Keratinocyte (primary cell): ENCODE data around the gene ASXL2. TPM values are rescaled to one million over a fixed set of nuclear protein-coding genes. Genes with fewer than 3 reads are reported as not detected.

ENCODE experiments used
- DNase-seq: peaks from one replicate; pipeline ENCODE4 v3.0.0-alpha.2; 2011; ENCODE audit warnings: low read depth, missing footprints, low spot score
- FAIRE-seq: peaks from 2 replicates; lab custom pipeline; 2011; peaks lifted over from hg19 to GRCh38; lab: Jason Lieb, UNC
- H2AFZ ChIP-seq: 2 replicates; pipeline ENCODE4 v1.6.0; 2012; ENCODE audit warnings: low read length, control low read depth, inconsistent platforms; ENCODE audit not compliant: control insufficient read depth
- H3K27ac ChIP-seq: 2 replicates; pipeline ENCODE4 v1.5.1; 2011; ENCODE audit warnings: low read length; ENCODE audit not compliant: control insufficient read depth, insufficient read depth
- H3K27me3 ChIP-seq: 3 replicates; pipeline ENCODE4 v1.6.0; 2011; ENCODE audit warnings: low read length; ENCODE audit not compliant: control insufficient read depth, insufficient read depth; ENCODE audit errors: extremely low read depth
- H3K36me3 ChIP-seq, 2 experiments: 2 replicates in 1 of 2; 3 replicates in 1 of 2; pipeline ENCODE4 v1.5.1; 2011; ENCODE audit warnings: low read length in 2 of 2, mild to moderate bottlenecking in 1 of 2; ENCODE audit not compliant: control insufficient read depth in 2 of 2, insufficient read depth in 2 of 2; ENCODE audit errors: extremely low read depth in 1 of 2
- H3K4me1 ChIP-seq: 3 replicates; pipeline ENCODE4 v1.5.1; 2011; ENCODE audit warnings: low read length; ENCODE audit not compliant: control insufficient read depth, insufficient read depth; ENCODE audit errors: extremely low read depth
- H3K4me2 ChIP-seq: 3 replicates; pipeline ENCODE4 v1.6.0; 2011; ENCODE audit warnings: low read depth, low read length; ENCODE audit not compliant: control insufficient read depth, insufficient read depth; ENCODE audit errors: extremely low read depth
- H3K4me3 ChIP-seq, 3 experiments: fragments of 200-600 bp in 1 of 3; sonication (generic) in 1 of 3; 2 replicates in 2 of 3; 3 replicates in 1 of 3; pipeline ENCODE4 v1.5.1; 2011 to 2016; ENCODE audit warnings: low read length in 3 of 3, mild to moderate bottlenecking in 3 of 3, control low read depth in 2 of 3, inconsistent platforms in 1 of 3, low read depth in 1 of 3, mixed read lengths in 1 of 3, mixed run types in 1 of 3, moderate library complexity in 1 of 3; ENCODE audit not compliant: control insufficient read depth in 2 of 3, insufficient read depth in 2 of 3; ENCODE audit errors: extremely low read depth in 1 of 3
- H3K79me2 ChIP-seq: 2 replicates; pipeline ENCODE4 v1.6.0; 2012; ENCODE audit warnings: low read length; ENCODE audit not compliant: control insufficient read depth, insufficient read depth
- H3K9ac ChIP-seq: 3 replicates; pipeline ENCODE4 v1.6.0; 2011; ENCODE audit warnings: low read length; ENCODE audit not compliant: control insufficient read depth, insufficient read depth; ENCODE audit errors: extremely low read depth
- H3K9me1 ChIP-seq: 3 replicates; pipeline ENCODE4 v1.6.0; 2011; ENCODE audit warnings: low read length; ENCODE audit not compliant: control insufficient read depth, insufficient read depth; ENCODE audit errors: extremely low read depth
- H3K9me3 ChIP-seq: 2 replicates; pipeline ENCODE4 v1.5.1; 2012; ENCODE audit warnings: low read depth, low read length; ENCODE audit not compliant: control insufficient read depth
- H4K20me1 ChIP-seq: 3 replicates; pipeline ENCODE4 v1.6.0; 2011; ENCODE audit warnings: low read length; ENCODE audit not compliant: control insufficient read depth, insufficient read depth; ENCODE audit errors: extremely low read depth
- CTCF ChIP-seq, 3 experiments: IDR thresholded peaks in 1 of 3; conservative IDR thresholded peaks in 1 of 3; optimal IDR thresholded peaks in 1 of 3; 2 replicates in 2 of 3; 3 replicates in 1 of 3; pipeline versions ENCODE3 to v1.5.1; 2011; ENCODE audit warnings: low read length in 3 of 3, mild to moderate bottlenecking in 3 of 3, moderate library complexity in 2 of 3, control low read depth in 1 of 3, inconsistent platforms in 1 of 3; ENCODE audit not compliant: insufficient read depth in 2 of 3; ENCODE audit errors: extremely low read depth in 1 of 3
- EZH2 ChIP-seq: IDR thresholded peaks from one replicate; pipeline ENCODE4 v1.6.1; 2012; ENCODE audit warnings: inconsistent platforms, mild to moderate bottlenecking, low read length, moderate library complexity
- dilution Hi-C: fragments of 300-500 bp; cut with MboI; formaldehyde crosslinking; loops from one replicate; pipeline ENCODE4 v1.7.0; 2020; ENCODE audit warnings: low sequenced_read_pairs; ENCODE audit not compliant: extremely low pct_ligation_motif_present
- polyA plus RNA-seq, 5 experiments: library from polyadenylated mRNA; depleted of rRNA in 3 of 5; stranded (reverse) in 3 of 5; stranded (forward) in 1 of 5; unstranded in 1 of 5; fragments of >200 nt; gene quantifications; 1 replicate in 1 of 5; 2 replicates in 3 of 5; 3 replicates in 1 of 5; pipeline versions ENCODE4 v1.2.1 to v1.2.3, GENCODE V29; 2011 to 2012; ENCODE audit warnings: missing spikeins in 2 of 5, low read depth in 1 of 5, low replicate concordance in 1 of 5

The ASXL2 gene
- polyA plus RNA-seq, 1 donor (not counting 4 experiments of a cell fraction or from before 2014, with no cell fraction given): 12.5 TPM

- no peak overlapping the region for H2AFZ ChIP-seq
- no peak overlapping the region for H3K4me2 ChIP-seq
- no peaks in the 10 kb centered on the region for H3K9me1 ChIP-seq
- no peaks in the 10 kb centered on the region for H3K36me3 ChIP-seq
- H3K9ac ChIP-seq: no peak overlapping the region
- H3K27me3 ChIP-seq: no peaks in the 10 kb centered on the region
- H3K79me2 ChIP-seq: peaks cover 13% of the 10 kb centered on the region
- H3K4me3 ChIP-seq: no peak overlapping the region
- FAIRE-seq: no peak
- DNase-seq: no peak
- H3K27ac ChIP-seq: no peak overlapping the region
- dilution Hi-C loops: no loop called here
- H3K9me3 ChIP-seq: no peaks in the 10 kb centered on the region
- no peak for TF ChIP-seq CTCF (optimal IDR thresholded peaks at IDR 0.05 in 1 of 3, IDR thresholded peaks at IDR 0.05 in 1 of 3, conservative IDR thresholded peaks at IDR 0.05 in 1 of 3; ENCODE audit: extremely low read depth in 1 of 3, insufficient read depth in 2 of 3, low read length in 3 of 3)
- TF ChIP-seq EZH2: no peak
- no peaks in the 10 kb centered on the region for H4K20me1 ChIP-seq
- H3K4me1 ChIP-seq: peaks cover 12% of the 10 kb centered on the region
These were observed 3.5 kb upstream of the ASXL2 start for GRCh38 chr2:25881764-25882163.

GRCh38 chr2:25879133-25879730 lies 945 bp upstream of the ASXL2 start:
- H3K27ac ChIP-seq: peak overlapping the region; percentile 79
- DNase-seq (peak; percentile 60), FAIRE-seq (no peak)
- H3K9me3 ChIP-seq: no peaks in the 10 kb centered on the region
- H3K36me3 ChIP-seq: peaks cover 0 to 2% of the 10 kb centered on the region in 2 experiments
- TF ChIP-seq CTCF (optimal IDR thresholded peaks at IDR 0.05 in 1 of 3, IDR thresholded peaks at IDR 0.05 in 1 of 3, conservative IDR thresholded peaks at IDR 0.05 in 1 of 3; ENCODE audit: extremely low read depth in 1 of 3, insufficient read depth in 2 of 3, low read length in 3 of 3): no peak
- TF ChIP-seq EZH2: no peak
- H3K9me1 ChIP-seq: peaks cover 3% of the 10 kb centered on the region
- peak overlapping the region; percentile 34 to 80 (median 62) for H3K4me3 ChIP-seq
- H3K4me2 ChIP-seq: peak overlapping the region; percentile 97
- peaks cover 19% of the 10 kb centered on the region for H3K4me1 ChIP-seq
- peaks cover 38% of the 10 kb centered on the region for H3K79me2 ChIP-seq
- H2AFZ ChIP-seq: peak overlapping the region; percentile 83
- H3K27me3 ChIP-seq: no peaks in the 10 kb centered on the region
- no peaks in the 10 kb centered on the region for H4K20me1 ChIP-seq
- dilution Hi-C loops: no loop called here
- H3K9ac ChIP-seq: peak overlapping the region; percentile 50
